HepG2 (cell line): Measurements from ENCODE around the gene DSG4. TPM values are rescaled to one million over a fixed set of nuclear protein-coding genes. Genes with fewer than 3 reads are reported as not detected.

Source experiments
- ATAC-seq: fragments of 200-7000 bp; cut with Tn5 transposase; 3 replicates; pipeline ENCODE4 v1.9.1; 2020; ENCODE audit warnings: mild to moderate bottlenecking, moderate library complexity
- BruUV-seq: library from RNA; stranded (reverse); fragments of 400-500 nt; replicated peaks from 2 replicates; lab custom pipeline; 2021; lab: Mats Ljungman, UMichigan
- CTCF ChIA-PET: fragments of 300-600 bp; formaldehyde crosslinking; extraction: SDS; loops from one replicate; lab custom pipeline; 2021; ENCODE audit warnings: low total read pairs, inconsistent platforms, low intra/inter-chr PET ratio; lab: Yijun Ruan, JAX
- POLR2A ChIA-PET: fragments of 350-600 bp; sonication (Branson Sonifier 250); formaldehyde crosslinking; loops from one replicate; lab custom pipeline; 2020; ENCODE audit warnings: antibody characterized with exemption, inconsistent platforms; lab: Yijun Ruan, JAX
- DNase-seq: peaks from one replicate; pipeline ENCODE4 v3.0.0-alpha.2; 2015; ENCODE audit warnings: low spot score
- FAIRE-seq: peaks from 3 replicates; lab custom pipeline; 2011; peaks lifted over from hg19 to GRCh38; lab: Jason Lieb, UNC
- H2AFZ ChIP-seq: one replicate; pipeline ENCODE4 v1.6.1; 2011; ENCODE audit warnings: low read length, inconsistent platforms
- H3K27ac ChIP-seq: fragments of 300-600 bp; 3 replicates; pipeline ENCODE4 v1.8.0; 2011; ENCODE audit warnings: mixed run types, mild to moderate bottlenecking, mixed read lengths, low read length, inconsistent platforms; ENCODE audit not compliant: insufficient read depth; ENCODE audit errors: extremely low read length
- H3K27me3 ChIP-seq, 2 experiments: fragments of 200-600 bp in 1 of 2; 2 replicates in 1 of 2; 3 replicates in 1 of 2; pipeline versions ENCODE4 v1.6.0 to v1.8.0; 2011; ENCODE audit warnings: low read length in 2 of 2, mild to moderate bottlenecking in 2 of 2, moderate library complexity in 2 of 2, inconsistent platforms in 1 of 2; ENCODE audit not compliant: insufficient read depth in 2 of 2, control insufficient read depth in 1 of 2
- H3K36me3 ChIP-seq, 2 experiments: fragments of 200-600 bp in 1 of 2; replicated peaks in 1 of 2; 2 replicates in 1 of 2; 3 replicates in 1 of 2; pipeline versions ENCODE4 v1.5.1 to v1.8.0; 2011; ENCODE audit warnings: low read length in 2 of 2, inconsistent platforms in 1 of 2; ENCODE audit not compliant: insufficient read depth in 2 of 2, control insufficient read depth in 1 of 2
- H3K4me1 ChIP-seq: 2 replicates; pipeline ENCODE4 v1.5.1; 2012; ENCODE audit warnings: low read length, inconsistent platforms; ENCODE audit not compliant: insufficient read depth
- H3K4me2 ChIP-seq: 2 replicates; pipeline ENCODE4 v1.6.0; 2011; ENCODE audit warnings: low read depth, low read length, inconsistent platforms
- H3K4me3 ChIP-seq, 3 experiments: fragments of 200-600 bp in 1 of 3; sonication (generic), shearing (Covaris generic) in 1 of 3; replicated peaks in 1 of 3; 2 replicates each; pipeline ENCODE4 v1.5.1; 2011 to 2016; ENCODE audit warnings: low read length in 3 of 3, inconsistent platforms in 2 of 3, low read depth in 2 of 3, mild to moderate bottlenecking in 2 of 3, control low read depth in 1 of 3, mixed read lengths in 1 of 3; ENCODE audit not compliant: insufficient read depth in 1 of 3
- H3K79me2 ChIP-seq: one replicate; pipeline ENCODE4 v1.6.1; 2011; ENCODE audit warnings: low read length, inconsistent platforms; ENCODE audit not compliant: insufficient read depth
- H3K9ac ChIP-seq: 2 replicates; pipeline ENCODE4 v1.6.0; 2011; ENCODE audit warnings: mild to moderate bottlenecking, low read depth, low read length, inconsistent platforms; ENCODE audit not compliant: insufficient read depth
- H3K9me3 ChIP-seq: 2 replicates; pipeline ENCODE4 v1.5.1; 2012; ENCODE audit warnings: mild to moderate bottlenecking, low read length
- H4K20me1 ChIP-seq: 2 replicates; pipeline ENCODE4 v1.6.0; 2011; ENCODE audit warnings: inconsistent platforms, mild to moderate bottlenecking, low read length, moderate library complexity; ENCODE audit not compliant: insufficient read depth
- IRF2 ChIP-seq: IDR thresholded peaks from 2 replicates; pipeline ENCODE4 v1.6.1; 2018; ENCODE audit warnings: missing genetic modification reagents, missing compliant biosample characterization
- ISX ChIP-seq: sonication (generic); formaldehyde crosslinking; conservative IDR thresholded peaks from 2 replicates; pipeline ENCODE4 v1.5.0; 2020; ENCODE audit warnings: missing genetic modification reagents
- RFX1 ChIP-seq: fragments of 450-650 bp; IDR thresholded peaks from 2 replicates; pipeline ENCODE4 v1.6.1; 2017
- SNAPC2 ChIP-seq: sonication (generic); formaldehyde crosslinking; IDR thresholded peaks from 2 replicates; pipeline ENCODE4 v1.8.1; 2022; ENCODE audit warnings: mild to moderate bottlenecking, missing genetic modification reagents
- TBP ChIP-seq: sonication (generic); formaldehyde crosslinking; IDR thresholded peaks from 2 replicates; pipeline ENCODE4 v1.5.0; 2020; ENCODE audit warnings: missing genetic modification reagents
- WGBS: methylation state at CpG from one replicate; pipeline ENCODE4 v1.1.6; 2017; ENCODE audit warnings: low lambda C conversion rate; 5-methylcytosine and 5-hydroxymethylcytosine counted together
- in situ Hi-C: cut with HindIII; loops from 2 replicates; pipeline ENCODE4 v1.10.0; 2017; ENCODE audit warnings: low pct_unique_long_range_greater_than_20kb; ENCODE audit not compliant: extremely low pct_ligation_motif_present
- intact Hi-C: fragments of 100-400 bp; cut with micrococcal nuclease; formaldehyde crosslinking; loops from one replicate; pipeline ENCODE4 v1.10.0; 2022; ENCODE audit not compliant: unreplicated experiment
- polyA plus RNA-seq, 8 experiments: library from polyadenylated mRNA; depleted of rRNA in 3 of 8; stranded (reverse) in 7 of 8; unstranded in 1 of 8; fragments of >200 nt; fragmentation: Illumina TruSeq in 4 of 8; extraction: Trizol in 4 of 8; gene quantifications; 2 replicates each; pipeline versions ENCODE4 v1.2.1 to v1.2.3, GENCODE V29; 2011 to 2016; ENCODE audit warnings: low read depth in 4 of 8, missing spikeins in 1 of 8, mixed read lengths in 1 of 8; ENCODE audit not compliant: insufficient read depth in 1 of 8
- total RNA-seq, 5 experiments: library from RNA; depleted of rRNA; stranded (reverse); fragments of >200 nt; fragmentation: Illumina TruSeq; extraction: Trizol; gene quantifications; 2 replicates each; pipeline ENCODE4 v1.2.3, GENCODE V29; 2016; ENCODE audit warnings: low read depth in 1 of 5
- TF ChIP-seq, protein P1 (sequence below): sonication (generic); formaldehyde crosslinking; IDR thresholded peaks from 2 replicates; pipeline ENCODE4 v1.4.0; 2020; ENCODE audit warnings: missing genetic modification reagents, borderline replicate concordance
- TF ChIP-seq, protein P2 (sequence below): IDR thresholded peaks from 2 replicates; pipeline ENCODE4 v1.6.1; 2016; ENCODE audit warnings: control low read depth

The DSG4 gene
- total and polyA plus RNA-seq, 2 of the 13 experiments (the other 11 are each of a cell fraction or from before 2014, with no cell fraction given), result 0.07 TPM; not detected in 1

GRCh38 chr18:31409276-31409675 is 32.7 kb downstream of the DSG4 start:
- Histone ChIP-seq H3K27ac (no peak overlapping the region), H3K4me2 (no peak overlapping the region), H4K20me1 (no peaks in the 10 kb centered on the region), H3K79me2 (no peaks in the 10 kb centered on the region), H2AFZ (no peak overlapping the region), H3K4me1 (peaks cover 1% of the 10 kb centered on the region; the same call in 1 of the 2 replicates), H3K36me3 (no peaks in the 10 kb centered on the region), H3K4me3 (no peak overlapping the region), H3K9ac (no peak overlapping the region), H3K9me3 (no peaks in the 10 kb centered on the region), H3K27me3 (no peaks in the 10 kb centered on the region)
- 57% methylated on average over 4 of the region's 4 CpGs for WGBS
- no peak for ATAC-seq
- TF ChIP-seq IRF2 (CRISPR knock-in tag), result no peak
- TF ChIP-seq RFX1, result no peak
- TF ChIP-seq, protein P1, sequence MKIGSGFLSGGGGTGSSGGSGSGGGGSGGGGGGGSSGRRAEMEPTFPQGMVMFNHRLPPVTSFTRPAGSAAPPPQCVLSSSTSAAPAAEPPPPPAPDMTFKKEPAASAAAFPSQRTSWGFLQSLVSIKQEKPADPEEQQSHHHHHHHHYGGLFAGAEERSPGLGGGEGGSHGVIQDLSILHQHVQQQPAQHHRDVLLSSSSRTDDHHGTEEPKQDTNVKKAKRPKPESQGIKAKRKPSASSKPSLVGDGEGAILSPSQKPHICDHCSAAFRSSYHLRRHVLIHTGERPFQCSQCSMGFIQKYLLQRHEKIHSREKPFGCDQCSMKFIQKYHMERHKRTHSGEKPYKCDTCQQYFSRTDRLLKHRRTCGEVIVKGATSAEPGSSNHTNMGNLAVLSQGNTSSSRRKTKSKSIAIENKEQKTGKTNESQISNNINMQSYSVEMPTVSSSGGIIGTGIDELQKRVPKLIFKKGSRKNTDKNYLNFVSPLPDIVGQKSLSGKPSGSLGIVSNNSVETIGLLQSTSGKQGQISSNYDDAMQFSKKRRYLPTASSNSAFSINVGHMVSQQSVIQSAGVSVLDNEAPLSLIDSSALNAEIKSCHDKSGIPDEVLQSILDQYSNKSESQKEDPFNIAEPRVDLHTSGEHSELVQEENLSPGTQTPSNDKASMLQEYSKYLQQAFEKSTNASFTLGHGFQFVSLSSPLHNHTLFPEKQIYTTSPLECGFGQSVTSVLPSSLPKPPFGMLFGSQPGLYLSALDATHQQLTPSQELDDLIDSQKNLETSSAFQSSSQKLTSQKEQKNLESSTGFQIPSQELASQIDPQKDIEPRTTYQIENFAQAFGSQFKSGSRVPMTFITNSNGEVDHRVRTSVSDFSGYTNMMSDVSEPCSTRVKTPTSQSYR (CRISPR knock-in tag), result no peak
- no peak for TF ChIP-seq TBP (CRISPR knock-in tag)
- no peak for TF ChIP-seq ISX (CRISPR knock-in tag)
- no peak for TF ChIP-seq SNAPC2 (CRISPR knock-in tag)
- TF ChIP-seq, protein P2, sequence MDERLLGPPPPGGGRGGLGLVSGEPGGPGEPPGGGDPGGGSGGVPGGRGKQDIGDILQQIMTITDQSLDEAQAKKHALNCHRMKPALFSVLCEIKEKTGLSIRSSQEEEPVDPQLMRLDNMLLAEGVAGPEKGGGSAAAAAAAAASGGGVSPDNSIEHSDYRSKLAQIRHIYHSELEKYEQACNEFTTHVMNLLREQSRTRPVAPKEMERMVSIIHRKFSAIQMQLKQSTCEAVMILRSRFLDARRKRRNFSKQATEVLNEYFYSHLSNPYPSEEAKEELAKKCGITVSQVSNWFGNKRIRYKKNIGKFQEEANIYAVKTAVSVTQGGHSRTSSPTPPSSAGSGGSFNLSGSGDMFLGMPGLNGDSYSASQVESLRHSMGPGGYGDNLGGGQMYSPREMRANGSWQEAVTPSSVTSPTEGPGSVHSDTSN (CRISPR knock-in tag), result no peak
- no TSS peak for BruUV-seq
- no peak for DNase-seq
- intact Hi-C loops (no loop called here), in situ Hi-C loops (no loop called here)
- CTCF ChIA-PET, result no interaction called here
- POLR2A ChIA-PET, result no interaction called here
- no peak for FAIRE-seq
